A549 treated with CORT108297 at 1 μM for 4 hours (cell line): ENCODE results near the gene OR1N1. TPM values are rescaled to one million over a fixed set of nuclear protein-coding genes. Genes with fewer than 3 reads are reported as not detected.

Experiments used
- total RNA-seq: library from RNA; stranded (reverse); fragments of 200-300 nt; extraction: Qiagen RNA extraction; gene quantifications from 5 replicates; pipeline ENCODE4 v1.2.3, GENCODE V29; 2022

OR1N1 gene
- not detected in 5 replicates for total RNA-seq

DNA sequence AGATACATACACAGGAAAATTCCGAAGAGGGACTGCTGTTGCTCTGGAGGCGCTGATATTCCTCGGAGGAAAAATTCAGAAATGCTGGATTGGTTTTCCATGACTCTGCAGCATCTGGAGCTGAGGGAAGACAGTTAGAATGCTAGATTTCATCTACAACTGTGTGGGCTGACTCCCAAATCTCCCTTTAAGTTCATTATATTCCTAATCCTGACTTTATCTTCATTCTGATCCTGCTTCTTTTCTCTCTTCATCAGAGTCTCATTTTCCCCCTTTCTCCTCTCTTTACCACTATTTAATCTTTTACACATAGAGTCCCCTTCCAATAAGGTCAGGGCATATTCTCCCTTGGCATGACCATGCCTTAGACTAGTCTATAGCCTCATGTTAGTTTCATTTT lies at the start of gene OR1N1:
Gene OR1N1, minus strand, starts transcription at position 101 of the 400 bp plus-strand sequence. Its CDS starts 0 bp downstream, at position 101.

DNA sequence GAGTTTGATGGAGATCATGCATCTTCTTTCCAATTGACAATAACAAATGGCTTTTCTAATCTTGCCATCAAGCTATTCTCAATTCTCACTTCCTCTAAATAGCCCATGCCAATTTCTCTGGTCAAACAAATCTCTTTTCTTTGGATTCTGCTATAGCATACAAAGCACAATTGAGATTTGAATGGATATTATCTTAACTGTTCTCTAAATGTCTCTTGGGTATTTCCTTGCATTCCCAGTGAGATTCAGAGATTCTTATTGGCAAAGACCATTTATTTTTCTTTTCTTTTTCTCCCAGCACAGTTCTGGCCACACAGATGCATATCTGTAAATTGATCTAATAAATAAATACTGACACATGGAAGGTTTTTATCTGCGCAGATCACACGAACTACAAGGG lies 25.7 kb upstream of the OR1N1 start, which contains the start of gene OR1N2:
Gene OR1N2, plus strand, starts transcription at position 301 of the 400 bp plus-strand sequence. CDS start 100 bp downstream, outside the sequence.

DNA sequence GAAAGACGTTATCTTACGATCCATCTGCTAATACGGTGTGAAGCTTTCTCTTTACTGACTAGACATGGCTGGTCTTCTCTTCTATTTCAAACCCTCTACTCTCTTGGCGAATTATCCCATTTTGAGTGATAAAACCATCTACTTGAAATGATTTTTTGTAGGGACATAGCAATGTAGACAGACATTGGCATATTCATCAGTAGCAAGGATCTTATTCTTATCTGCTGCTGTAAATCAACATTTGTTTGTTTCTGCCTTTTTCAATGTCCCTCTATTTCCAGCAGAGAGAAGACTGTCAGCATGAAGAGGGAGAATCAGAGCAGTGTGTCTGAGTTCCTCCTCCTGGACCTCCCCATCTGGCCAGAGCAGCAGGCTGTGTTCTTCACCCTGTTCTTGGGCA lies 8.3 kb downstream of the OR1N1 start, which contains the start of gene OR1J4:
Gene OR1J4, plus strand, starts transcription at position 301 of the 400 bp plus-strand sequence. Its CDS starts 0 bp downstream, at position 301.

DNA sequence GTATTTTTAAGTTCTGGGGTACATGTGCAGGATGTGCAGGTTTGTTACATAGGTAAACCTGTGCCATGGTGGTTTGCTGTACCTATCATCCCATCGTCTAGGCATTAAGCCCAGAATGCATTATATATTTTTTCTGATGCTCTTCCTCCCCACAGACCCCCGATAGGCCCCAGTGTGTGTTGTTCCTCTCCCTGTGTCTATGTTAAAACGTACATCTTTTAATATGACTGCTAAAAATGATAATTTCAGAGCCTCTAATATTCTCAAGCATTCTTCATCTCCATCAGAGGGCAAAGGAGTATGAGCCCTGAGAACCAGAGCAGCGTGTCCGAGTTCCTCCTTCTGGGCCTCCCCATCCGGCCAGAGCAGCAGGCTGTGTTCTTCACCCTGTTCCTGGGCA lies 16.6 kb downstream of the OR1N1 start, which contains the start of gene OR1J2:
Gene OR1J2, plus strand, starts transcription at position 301 of the 400 bp plus-strand sequence. Its CDS starts 0 bp downstream, at position 301.

GRCh38 chr9:122477826-122478225 lies 49.3 kb downstream of the OR1N1 start, which contains the start of gene OR1J1:
TSS of gene OR1J1 (minus strand) at chr9:122477926. CDS start at chr9:122477926, 0 bp downstream.

Other genes with a start within 250 kb of the OR1N1 start
- gene PTGS1, start 156.3 kb downstream of the OR1N1 start, total RNA-seq, result 1.0 to 1.5 TPM (median 1.3 TPM) in 5 replicates
- gene OR1J1, start 49.4 kb downstream of the OR1N1 start, total RNA-seq, result not detected in 5 replicates
- not detected in 5 replicates for gene OR1J2, start 16.5 kb downstream of the OR1N1 start, total RNA-seq
- gene OR1J4, start 8.2 kb downstream of the OR1N1 start, total RNA-seq, result 0.10 to 0.13 TPM in 2 of 5 replicates, not detected in the others
- gene OR1N2, start 25.8 kb upstream of the OR1N1 start, total RNA-seq, result not detected in 5 replicates
- gene OR1L8, start 56.1 kb upstream of the OR1N1 start, total RNA-seq, result not detected in 5 replicates
- 0.15 TPM in 1 of 5 replicates, not detected in the others for gene OR1Q1, start 87.4 kb upstream of the OR1N1 start, total RNA-seq
- gene OR1B1, start 130.3 kb upstream of the OR1N1 start, total RNA-seq, result not detected in 5 replicates
- gene OR1L1, start 134.4 kb upstream of the OR1N1 start, total RNA-seq, result not detected in 5 replicates
- gene OR1L3, start 147.8 kb upstream of the OR1N1 start, total RNA-seq, result not detected in 5 replicates
- gene OR1L4, start 196.7 kb upstream of the OR1N1 start, total RNA-seq, result not detected in 5 replicates
- not detected in 5 replicates for gene OR1L6, start 215.0 kb upstream of the OR1N1 start, total RNA-seq